GM18520 (cell line): ENCODE data around the gene AKAP1.

Source experiments
- ATAC-seq: cut with Tn5 transposase; IDR thresholded peaks from one replicate; pipeline ENCODE4 v1.9.1; 2021; ENCODE audit not compliant: unreplicated experiment

The AKAP1 gene

DNA sequence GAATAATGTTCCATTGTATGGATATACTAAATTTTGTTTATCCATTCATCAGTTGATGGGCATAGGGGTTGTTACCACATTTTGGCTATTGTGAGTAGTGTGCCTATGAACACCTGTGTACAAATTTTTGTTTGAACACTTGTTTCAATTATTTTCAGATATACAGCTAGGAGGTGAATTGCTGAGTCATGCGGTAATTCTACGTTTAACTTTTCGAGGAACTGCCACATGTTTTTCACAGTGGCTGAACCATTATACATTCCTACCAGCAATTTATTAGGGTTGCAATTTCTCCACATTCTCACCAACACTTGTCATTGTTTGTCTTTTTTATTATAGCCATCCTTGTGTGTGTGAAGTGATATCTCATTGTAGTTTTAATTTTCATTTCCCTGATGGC is 75.6 kb downstream of the AKAP1 start:
- no peak for ATAC-seq

DNA sequence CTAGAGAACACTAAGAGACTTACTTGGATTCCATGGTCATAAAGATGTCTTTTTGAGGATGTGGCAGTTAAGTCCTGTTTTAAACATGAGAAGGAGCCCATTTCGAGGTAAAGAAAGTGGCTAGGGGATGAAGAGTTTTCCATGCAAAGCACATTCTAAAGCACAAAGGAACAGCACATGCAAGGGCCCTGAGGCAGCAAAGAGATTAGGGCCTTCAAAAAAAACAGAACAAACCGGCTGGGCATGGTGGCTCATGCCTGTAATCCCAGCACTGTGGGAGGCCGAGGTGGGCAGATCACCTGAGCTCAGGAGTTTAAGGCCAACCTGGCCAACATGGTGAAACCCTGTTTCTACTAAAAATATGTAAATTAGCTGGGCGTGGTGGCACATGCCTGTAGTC is 79.8 kb downstream of the AKAP1 start:
- no peak for ATAC-seq

DNA sequence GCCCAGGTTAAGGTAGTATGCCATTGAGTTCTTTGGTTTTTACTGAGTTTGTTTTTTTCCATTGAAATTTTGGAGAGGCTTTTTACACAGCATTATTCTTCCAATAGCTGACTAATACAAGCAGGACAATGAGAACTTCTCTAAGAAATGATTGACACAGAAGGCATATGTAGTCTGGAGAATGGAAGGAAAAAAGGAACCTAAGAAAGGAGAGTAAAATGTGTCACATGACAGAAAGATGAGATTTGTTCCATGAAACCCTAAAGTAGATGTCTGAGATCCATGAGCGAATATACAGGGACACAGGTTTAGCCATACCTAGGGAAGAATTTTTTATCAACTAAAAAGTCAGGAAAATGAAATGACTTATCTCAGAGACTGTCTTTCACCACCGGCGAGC is 80.7 kb downstream of the AKAP1 start:
- no peak for ATAC-seq

DNA sequence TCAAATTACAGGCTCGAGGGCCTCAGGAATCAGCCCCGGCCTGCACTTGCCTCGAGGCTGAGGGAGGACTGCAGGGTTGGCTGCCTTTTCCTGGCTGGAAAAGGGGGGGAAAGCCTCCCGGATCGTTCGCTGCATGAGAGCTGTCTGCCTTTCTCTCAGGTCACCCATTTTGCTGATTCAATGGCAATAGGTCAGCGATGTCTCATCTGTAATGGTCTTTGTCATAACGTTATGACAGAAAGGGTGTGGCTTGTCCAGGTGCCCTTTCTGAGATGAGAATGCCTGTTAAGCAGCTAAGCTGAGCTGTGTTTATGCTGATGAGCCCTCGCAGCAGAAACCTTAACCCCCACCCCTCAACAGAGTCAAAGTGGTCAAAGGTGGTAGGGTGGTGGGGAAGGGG is 81.8 kb downstream of the AKAP1 start:
- ATAC-seq: no peak

DNA sequence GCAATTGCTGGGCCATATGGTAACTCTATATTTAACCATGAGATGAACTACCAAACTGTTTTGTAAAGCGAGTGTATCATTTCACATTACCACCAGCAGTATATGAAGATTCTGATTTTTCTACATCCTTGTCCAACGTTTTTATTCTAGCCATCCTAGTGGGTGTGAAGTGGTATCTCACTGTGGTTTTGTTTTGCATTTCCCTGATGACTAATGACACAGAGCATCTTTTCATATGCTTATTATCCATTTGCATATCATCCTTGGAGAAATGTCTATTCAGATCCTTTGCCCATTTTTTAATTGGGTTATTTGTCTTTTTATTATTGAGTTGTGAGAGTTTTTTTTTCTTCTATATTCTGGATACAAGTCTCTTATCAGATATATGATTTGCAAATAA is 83.6 kb downstream of the AKAP1 start:
- no peak for ATAC-seq

DNA sequence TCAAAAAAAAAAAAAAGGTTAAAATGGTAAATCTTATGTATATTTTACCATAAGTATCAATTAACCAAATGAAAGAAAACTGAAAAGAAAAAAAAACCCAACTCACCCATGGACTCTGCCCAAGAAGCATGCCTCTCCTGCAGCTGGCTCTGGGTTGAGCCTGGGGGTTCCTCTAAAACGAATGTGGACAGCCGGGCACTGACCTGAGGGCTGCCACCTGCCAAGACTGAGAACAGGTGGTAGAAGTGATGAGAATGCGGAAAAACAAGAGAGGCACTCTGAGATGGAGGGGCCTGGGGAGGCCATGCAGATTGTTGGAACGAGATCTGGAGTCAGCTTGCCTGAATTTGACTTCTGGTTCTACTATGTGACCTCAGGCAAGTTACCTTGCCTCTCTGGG is 85.8 kb downstream of the AKAP1 start:
- ATAC-seq: no peak
